ENCODE results near the gene S1PR1. TPM values are rescaled to one million over a fixed set of nuclear protein-coding genes. Genes with fewer than 3 reads are reported as not detected.

Gene S1PR1
- total RNA-seq, 1 experiment from 2014 or later, result 0.86 TPM

DNA sequence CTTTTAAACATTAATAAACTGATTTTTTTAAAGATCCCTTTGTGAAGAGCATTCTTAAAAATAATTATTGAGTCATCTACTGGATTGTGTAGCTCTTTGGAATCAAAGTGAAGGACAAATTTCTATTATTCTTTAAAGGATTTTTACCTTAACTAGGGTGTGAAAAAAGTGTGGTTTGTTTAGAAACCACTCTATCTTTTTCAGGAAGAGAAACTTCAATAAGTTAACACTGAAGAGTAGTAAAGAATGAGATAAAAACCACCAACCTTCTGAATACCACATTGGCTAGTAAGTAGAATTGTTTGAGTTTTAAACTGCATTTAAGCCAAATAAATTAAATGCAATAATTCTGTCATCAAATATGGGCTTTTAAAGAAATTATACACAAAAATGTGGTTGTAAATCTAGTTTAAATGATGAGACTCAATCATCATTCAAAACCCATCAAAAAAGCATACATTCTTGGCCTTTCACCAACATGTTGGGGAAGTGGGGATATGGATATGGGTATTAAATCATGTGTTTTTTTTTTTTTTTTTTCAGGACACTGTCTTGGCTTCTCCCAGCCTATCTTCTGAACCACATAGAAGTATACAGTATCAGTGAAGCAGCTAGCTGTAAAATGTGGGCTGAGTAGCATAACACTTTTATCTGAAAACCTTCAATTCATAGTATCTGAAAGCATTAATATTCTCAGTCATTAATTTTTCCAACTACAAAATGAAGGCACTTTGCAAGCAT lies 4.8 kb downstream of the S1PR1 start:
- Mint-ChIP-seq H3K27me3 (ENCODE audit: insufficient read depth, unreplicated experiment) (no peaks in the 10 kb centered on the region), H3K9me3 (ENCODE audit: unreplicated experiment) (no peaks in the 10 kb centered on the region), H3K4me3 (ENCODE audit: unreplicated experiment) (no peak overlapping the region), H3K27ac (ENCODE audit: low read depth, unreplicated experiment) (no peak overlapping the region), H3K36me3 (ENCODE audit: insufficient read depth, unreplicated experiment) (no peaks in the 10 kb centered on the region), H3K4me1 (ENCODE audit: insufficient read depth, unreplicated experiment) (peaks cover 21% of the 10 kb centered on the region)
- TF ChIP-seq, protein P1, sequence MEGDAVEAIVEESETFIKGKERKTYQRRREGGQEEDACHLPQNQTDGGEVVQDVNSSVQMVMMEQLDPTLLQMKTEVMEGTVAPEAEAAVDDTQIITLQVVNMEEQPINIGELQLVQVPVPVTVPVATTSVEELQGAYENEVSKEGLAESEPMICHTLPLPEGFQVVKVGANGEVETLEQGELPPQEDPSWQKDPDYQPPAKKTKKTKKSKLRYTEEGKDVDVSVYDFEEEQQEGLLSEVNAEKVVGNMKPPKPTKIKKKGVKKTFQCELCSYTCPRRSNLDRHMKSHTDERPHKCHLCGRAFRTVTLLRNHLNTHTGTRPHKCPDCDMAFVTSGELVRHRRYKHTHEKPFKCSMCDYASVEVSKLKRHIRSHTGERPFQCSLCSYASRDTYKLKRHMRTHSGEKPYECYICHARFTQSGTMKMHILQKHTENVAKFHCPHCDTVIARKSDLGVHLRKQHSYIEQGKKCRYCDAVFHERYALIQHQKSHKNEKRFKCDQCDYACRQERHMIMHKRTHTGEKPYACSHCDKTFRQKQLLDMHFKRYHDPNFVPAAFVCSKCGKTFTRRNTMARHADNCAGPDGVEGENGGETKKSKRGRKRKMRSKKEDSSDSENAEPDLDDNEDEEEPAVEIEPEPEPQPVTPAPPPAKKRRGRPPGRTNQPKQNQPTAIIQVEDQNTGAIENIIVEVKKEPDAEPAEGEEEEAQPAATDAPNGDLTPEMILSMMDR (IDR thresholded peaks at IDR 0.05; ENCODE audit: unreplicated experiment), result no peak
- DNase-seq (ENCODE audit: unreplicated experiment), result no peak
- ChIA-PET POLR2A (no interaction called here), CTCF (interaction anchor here (0.5 to 1.3 kb wide), 5 partner anchors 9 to 1102 kb away, joined by 3 to 6 read pairs (median 3); no protein-coding TSS in a partner anchor)
- BruUV-seq (replicated peaks), result no TSS peak
- intact Hi-C loops (cut with micrococcal nuclease), result no loop called here

DNA sequence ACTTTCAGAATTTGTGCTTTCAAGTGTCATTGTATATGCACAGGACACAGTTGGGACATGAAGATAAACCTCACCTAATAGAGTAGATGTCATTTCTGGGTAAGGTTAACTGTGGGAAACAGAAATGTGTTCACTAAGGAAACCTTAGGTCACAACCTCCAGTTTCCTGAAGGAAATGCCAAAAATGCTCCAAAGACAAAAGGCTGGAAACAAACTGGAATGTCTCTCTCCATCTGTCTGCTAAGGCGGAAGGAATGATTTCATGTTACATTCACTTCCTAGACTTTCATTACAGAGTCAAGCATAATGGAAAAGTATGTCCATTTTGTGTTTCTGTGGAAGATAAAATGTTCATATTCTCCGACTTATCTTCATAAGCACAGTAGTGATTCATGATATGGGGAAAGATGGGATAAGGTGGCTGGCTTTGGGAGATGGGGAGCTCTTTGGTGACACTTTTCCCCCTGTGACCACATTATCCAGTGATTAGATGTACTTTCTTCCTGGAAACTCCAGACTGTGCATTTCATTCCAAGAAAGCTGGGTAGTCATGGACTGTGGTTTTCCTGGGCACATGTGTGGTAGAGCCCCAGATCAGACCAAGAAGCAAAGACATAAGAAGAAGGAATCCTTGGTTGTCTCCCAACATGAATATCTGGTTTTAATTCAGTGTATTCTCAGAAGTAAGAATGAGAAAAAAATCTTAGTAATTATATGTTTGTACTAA lies 5.7 kb downstream of the S1PR1 start:
- BruUV-seq (replicated peaks), result no TSS peak
- H3K4me3 Mint-ChIP-seq (ENCODE audit: unreplicated experiment), result no peak overlapping the region
- H3K9me3 Mint-ChIP-seq (ENCODE audit: unreplicated experiment), result no peaks in the 10 kb centered on the region
- no peak overlapping the region for H3K27ac Mint-ChIP-seq (ENCODE audit: low read depth, unreplicated experiment)
- H3K27me3 Mint-ChIP-seq (ENCODE audit: insufficient read depth, unreplicated experiment), result no peaks in the 10 kb centered on the region
- ChIA-PET POLR2A (no interaction called here), CTCF (interaction anchor here (0.6 to 1.3 kb wide), 3 partner anchors 9 to 1012 kb away, joined by 3 to 6 read pairs (median 3); no protein-coding TSS in a partner anchor)
- intact Hi-C loops (cut with micrococcal nuclease), result no loop called here
- DNase-seq (ENCODE audit: unreplicated experiment), result no peak
- no peaks in the 10 kb centered on the region for H3K36me3 Mint-ChIP-seq (ENCODE audit: insufficient read depth, unreplicated experiment)
- TF ChIP-seq, protein P1 (IDR thresholded peaks at IDR 0.05; ENCODE audit: unreplicated experiment), result no peak
- peaks cover 13% of the 10 kb centered on the region for H3K4me1 Mint-ChIP-seq (ENCODE audit: insufficient read depth, unreplicated experiment)

DNA sequence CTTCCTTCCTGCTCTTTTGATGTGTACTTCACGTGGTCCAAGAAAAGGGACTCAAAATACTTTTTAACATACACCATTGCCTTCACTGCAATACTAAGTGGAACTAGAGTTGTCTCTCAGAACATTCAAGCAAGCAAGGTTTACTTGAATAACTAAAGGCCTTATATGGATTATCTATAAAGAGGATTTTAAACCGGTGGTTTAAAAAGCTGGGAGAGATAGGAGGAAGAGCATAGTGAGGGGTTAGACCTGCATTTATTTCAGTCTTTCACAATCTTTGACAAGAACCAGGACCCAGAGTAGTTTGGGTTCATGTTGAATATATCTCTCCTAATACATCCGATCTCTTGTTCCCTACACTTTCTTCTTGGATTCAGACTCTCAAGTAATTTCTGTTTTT lies 6.9 kb downstream of the S1PR1 start:
- BruUV-seq (replicated peaks), result no TSS peak
- ChIA-PET CTCF (interaction anchor here (0.6 kb wide), 1 partner anchor 245 kb away, joined by 4 read pairs; no protein-coding TSS in a partner anchor), POLR2A (interaction anchor here (1.0 kb wide), 1 partner anchor 349 kb away, joined by 3 read pairs; the partner anchor contains the start of gene EXTL2)
- intact Hi-C loops (cut with micrococcal nuclease), result no loop called here
- peaks cover 7% of the 10 kb centered on the region for H3K4me1 Mint-ChIP-seq (ENCODE audit: insufficient read depth, unreplicated experiment)
- TF ChIP-seq, protein P1 (IDR thresholded peaks at IDR 0.05; ENCODE audit: unreplicated experiment), result no peak
- no peaks in the 10 kb centered on the region for H3K9me3 Mint-ChIP-seq (ENCODE audit: unreplicated experiment)
- H3K4me3 Mint-ChIP-seq (ENCODE audit: unreplicated experiment), result no peak overlapping the region
- H3K27ac Mint-ChIP-seq (ENCODE audit: low read depth, unreplicated experiment), result no peak overlapping the region
- no peaks in the 10 kb centered on the region for H3K36me3 Mint-ChIP-seq (ENCODE audit: insufficient read depth, unreplicated experiment)
- no peaks in the 10 kb centered on the region for H3K27me3 Mint-ChIP-seq (ENCODE audit: insufficient read depth, unreplicated experiment)
- DNase-seq (ENCODE audit: unreplicated experiment), result no peak

DNA sequence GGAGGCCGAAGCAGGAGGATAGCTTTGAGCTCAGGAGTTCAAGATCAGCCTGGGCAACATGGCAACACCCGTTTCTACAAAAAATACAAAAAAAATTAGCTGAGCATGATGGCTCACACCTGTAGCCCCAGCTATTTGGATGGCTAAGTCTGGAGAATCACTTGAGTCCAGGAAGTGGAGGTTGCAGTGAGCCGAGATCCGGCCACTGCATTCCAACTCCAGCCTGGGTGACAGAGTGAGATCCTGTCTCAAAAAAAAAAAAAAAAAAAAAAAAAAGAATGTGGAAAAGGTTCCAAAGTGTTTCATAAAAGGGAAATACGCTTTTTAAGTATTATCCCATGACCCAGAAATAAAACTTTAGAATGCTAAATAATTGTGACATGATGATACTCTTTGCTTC lies 8.0 kb downstream of the S1PR1 start:
- BruUV-seq (replicated peaks), result no TSS peak
- no peaks in the 10 kb centered on the region for H3K27me3 Mint-ChIP-seq (ENCODE audit: insufficient read depth, unreplicated experiment)
- ChIA-PET CTCF (interaction anchor here (4.5 kb wide), 1 partner anchor 42 kb away, joined by 19 read pairs; no protein-coding TSS in a partner anchor), POLR2A (interaction anchor here (1.0 kb wide), 1 partner anchor 350 kb away, joined by 3 read pairs; the partner anchor contains the start of gene EXTL2)
- no peak overlapping the region for H3K4me3 Mint-ChIP-seq (ENCODE audit: unreplicated experiment)
- no peak overlapping the region for H3K27ac Mint-ChIP-seq (ENCODE audit: low read depth, unreplicated experiment)
- no peaks in the 10 kb centered on the region for H3K4me1 Mint-ChIP-seq (ENCODE audit: insufficient read depth, unreplicated experiment)
- no peak for DNase-seq (ENCODE audit: unreplicated experiment)
- no peaks in the 10 kb centered on the region for H3K36me3 Mint-ChIP-seq (ENCODE audit: insufficient read depth, unreplicated experiment)
- TF ChIP-seq, protein P1 (IDR thresholded peaks at IDR 0.05; ENCODE audit: unreplicated experiment), result no peak
- H3K9me3 Mint-ChIP-seq (ENCODE audit: unreplicated experiment), result no peaks in the 10 kb centered on the region
- intact Hi-C loops (cut with micrococcal nuclease), result no loop called here

Measured in MCF 10A (cell line).